Measurements from ENCODE around the gene SLIT1.
"Not testable (repeated sequence)": the region's sequence is repeated elsewhere in the genome, so short reads cannot be mapped to it uniquely, and the experiment has no call there.

The SLIT1 gene

DNA sequence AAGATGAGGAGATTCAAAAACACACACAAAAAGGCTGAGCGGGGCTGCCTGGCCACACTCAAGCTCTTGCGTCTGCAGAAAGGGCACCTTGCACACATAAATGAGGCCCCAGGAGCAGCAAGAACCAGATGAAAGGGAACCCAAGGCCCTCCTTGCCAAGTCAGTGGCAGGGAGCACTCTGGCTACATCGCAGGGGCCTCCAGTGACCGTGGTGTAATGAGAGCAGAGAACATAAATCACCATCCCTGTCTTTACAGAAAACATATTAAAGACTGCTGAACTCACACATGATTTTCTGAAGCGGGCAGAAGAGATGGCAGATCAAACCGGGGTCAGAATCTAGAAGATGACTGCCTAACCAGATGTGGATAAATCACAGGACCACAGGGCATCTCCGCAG is 80.5 kb downstream of the SLIT1 start:
- DNase-seq: no peak

GRCh38 chr10:97103316-97104080 is 82.3 kb downstream of the SLIT1 start:
- DNase-seq: no peak

GRCh38 chr10:97102441-97102840 is 83.3 kb downstream of the SLIT1 start:
- no peak for DNase-seq

- DNase-seq: no peak
These were observed 84.4 kb downstream of the SLIT1 start for GRCh38 chr10:97101166-97101940.

GRCh38 chr10:97100657-97101056 is 85.1 kb downstream of the SLIT1 start:
- DNase-seq: no peak

GRCh38 chr10:97099868-97100267 is 85.9 kb downstream of the SLIT1 start:
- DNase-seq: no peak

DNA sequence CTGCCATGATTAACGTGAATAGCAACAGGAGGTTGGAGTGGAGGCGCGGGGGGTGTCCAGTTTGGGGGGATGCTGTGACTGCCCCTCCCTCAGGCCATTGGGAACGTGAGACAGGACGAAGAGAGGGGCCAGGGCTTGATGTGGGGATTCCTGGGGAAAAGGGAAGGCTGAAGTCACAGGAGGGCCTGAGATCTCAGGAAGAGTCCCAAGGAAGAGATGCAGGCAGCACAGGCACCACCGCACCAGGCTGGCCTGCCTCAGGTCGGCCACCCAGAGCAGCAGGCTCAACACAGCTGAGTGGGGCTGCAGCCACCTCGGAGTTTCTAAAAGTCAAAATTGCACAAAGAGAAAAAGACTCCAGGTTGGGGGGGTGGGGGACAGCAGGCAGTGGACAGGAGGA is 86.7 kb downstream of the SLIT1 start:
- no peak for DNase-seq

DNA sequence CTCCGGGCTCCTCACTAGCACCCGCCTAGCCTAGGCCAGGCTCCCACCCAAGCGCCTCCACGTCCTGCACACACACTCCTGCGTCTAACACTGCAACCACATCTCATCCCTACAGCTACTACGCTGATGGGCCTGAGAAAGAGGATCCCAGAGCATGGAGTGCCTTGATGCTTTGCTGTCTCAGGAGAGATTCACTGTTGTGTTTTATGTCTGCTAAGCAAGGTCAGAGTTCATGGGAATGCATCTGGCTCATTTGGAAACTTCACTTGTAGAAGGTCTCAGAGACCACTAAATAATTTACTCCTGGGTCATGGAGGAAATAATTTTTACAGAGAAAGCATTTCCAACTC is 88.7 kb downstream of the SLIT1 start:
- DNase-seq: no peak

- DNase-seq: no peak
These were observed 89.3 kb downstream of the SLIT1 start for GRCh38 chr10:97096261-97097083.

- peak; percentile 33 for DNase-seq
These were observed 90.0 kb downstream of the SLIT1 start for GRCh38 chr10:97095701-97096260.

DNA sequence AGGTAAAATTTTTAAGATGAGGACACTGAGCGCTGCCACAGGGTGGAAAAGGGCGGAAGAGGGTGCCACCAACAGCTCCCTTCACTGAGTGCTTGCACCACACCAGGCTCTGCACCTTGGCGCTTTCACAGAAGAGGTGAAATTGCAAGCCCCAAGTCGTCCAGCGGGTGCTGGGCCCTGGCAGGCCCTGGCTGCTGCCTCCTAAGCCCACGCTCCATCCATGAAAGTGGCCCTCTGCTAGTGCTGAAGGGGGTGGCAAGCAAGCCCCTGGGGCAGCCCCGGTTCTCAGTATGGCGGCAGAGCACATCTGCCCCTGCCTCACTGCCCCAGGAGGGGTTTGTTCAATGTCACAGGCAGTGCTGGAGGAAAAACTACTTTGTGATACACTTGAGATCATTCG is 95.1 kb downstream of the SLIT1 start:
- DNase-seq: no peak

DNA sequence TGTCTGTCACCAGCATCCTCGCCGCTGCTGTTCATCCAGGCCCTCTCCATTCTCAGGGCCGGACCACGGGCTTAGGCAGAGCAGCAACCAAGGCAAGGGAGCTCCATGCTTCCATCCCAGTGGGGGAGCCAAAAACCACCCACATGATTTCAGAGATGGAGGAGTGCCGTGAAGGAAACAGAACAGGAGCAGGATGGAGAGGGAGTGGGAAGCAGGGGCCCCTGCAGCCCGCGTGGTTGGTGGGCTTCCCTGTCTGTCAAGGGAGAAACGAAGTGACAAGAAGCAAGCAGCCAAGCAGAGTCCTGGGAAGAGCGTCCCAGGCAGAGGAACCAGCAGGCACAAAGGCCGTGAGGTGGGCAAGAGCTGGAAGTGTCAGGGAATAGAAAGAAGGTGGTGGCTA is 95.7 kb downstream of the SLIT1 start:
- no peak for DNase-seq

DNA sequence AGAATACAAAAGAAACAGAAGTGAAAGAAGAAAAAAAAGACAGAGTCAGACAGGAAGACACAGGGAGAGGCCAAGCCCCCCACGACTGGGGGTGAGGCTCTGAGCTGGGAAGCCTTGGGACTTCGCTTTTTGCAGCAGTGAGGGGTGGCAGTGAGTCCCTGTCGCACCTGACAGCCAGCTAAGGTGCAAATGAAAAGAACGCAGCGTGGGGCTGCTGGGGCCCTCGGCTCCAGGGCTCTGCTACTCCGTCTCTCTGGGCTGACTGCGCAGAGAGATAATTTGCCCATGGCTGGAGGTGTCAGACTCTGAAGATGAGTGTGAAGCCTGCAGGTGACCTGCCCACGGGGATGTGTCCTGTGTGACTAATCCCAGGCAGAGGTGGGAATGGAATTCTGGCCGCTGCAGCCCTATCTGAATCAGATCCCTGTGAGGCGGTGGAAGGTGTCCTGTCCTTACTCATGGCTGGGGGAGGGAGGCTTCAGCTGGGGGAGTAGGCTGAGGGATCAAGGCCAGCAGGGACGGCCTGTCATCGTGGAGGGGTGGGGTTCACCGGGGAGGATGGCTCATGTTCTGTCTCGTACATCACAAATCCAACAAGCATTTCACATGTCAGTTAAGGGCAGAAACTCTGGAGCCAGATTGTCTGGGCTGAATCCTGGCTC is 96.4 kb downstream of the SLIT1 start:
- DNase-seq: no peak

GRCh38 chr10:97087296-97087695 is 98.5 kb downstream of the SLIT1 start:
- DNase-seq: no peak

GRCh38 chr10:97086530-97086929 is 99.2 kb downstream of the SLIT1 start:
- DNase-seq: no peak

GRCh38 chr10:97083228-97083829 is 102.4 kb downstream of the SLIT1 start:
- no peak for DNase-seq

DNA sequence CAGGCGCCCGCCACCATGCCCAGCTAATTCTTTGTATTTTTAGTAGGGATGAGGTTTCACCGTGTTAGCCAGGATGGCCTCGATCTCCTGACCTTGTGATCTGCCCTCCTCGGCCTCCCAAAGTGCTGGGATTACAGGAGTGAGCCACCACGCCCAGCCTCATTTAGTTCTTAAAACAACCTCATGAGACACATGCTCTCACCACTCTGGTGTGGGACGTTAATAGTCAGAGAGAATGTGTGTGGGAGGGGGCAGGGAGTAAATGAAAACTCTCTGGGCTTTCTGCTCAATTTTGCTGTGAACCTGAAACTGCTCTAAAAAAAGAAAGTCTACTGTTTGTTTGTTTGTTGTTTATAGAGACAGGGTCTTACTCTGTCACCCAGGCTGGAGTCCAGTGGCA is 103.2 kb downstream of the SLIT1 start:
- not testable (repeated sequence) for DNase-seq

DNA sequence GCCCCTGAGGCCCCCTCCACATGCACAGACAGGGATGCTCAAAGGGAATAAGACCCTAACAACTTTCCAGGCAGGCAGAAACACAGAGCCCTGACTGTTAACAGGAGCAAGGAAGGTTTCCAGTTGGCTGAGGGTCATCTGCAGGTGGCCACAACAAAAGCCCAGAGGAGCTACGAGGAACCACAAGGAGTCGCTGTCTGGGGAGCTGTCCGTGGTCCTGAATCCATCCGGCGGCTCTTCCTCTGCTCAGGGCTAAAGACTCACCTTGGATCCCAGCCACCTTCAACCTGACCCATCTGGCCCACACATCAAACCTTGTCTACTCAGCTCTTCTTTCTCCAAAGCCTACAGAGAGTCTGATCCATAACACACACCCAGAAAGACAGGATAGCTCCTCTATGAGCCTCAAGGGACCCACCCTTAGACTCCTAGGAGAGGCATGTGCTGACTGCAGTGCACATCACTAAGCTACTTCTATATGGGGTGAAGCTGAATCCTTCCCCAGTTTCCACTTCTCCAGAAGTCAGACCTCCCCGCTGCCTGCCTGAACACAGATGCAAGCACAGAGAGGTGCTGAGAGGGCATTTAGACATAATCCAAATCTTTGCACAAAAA is 104.0 kb downstream of the SLIT1 start:
- DNase-seq: no peak

DNA sequence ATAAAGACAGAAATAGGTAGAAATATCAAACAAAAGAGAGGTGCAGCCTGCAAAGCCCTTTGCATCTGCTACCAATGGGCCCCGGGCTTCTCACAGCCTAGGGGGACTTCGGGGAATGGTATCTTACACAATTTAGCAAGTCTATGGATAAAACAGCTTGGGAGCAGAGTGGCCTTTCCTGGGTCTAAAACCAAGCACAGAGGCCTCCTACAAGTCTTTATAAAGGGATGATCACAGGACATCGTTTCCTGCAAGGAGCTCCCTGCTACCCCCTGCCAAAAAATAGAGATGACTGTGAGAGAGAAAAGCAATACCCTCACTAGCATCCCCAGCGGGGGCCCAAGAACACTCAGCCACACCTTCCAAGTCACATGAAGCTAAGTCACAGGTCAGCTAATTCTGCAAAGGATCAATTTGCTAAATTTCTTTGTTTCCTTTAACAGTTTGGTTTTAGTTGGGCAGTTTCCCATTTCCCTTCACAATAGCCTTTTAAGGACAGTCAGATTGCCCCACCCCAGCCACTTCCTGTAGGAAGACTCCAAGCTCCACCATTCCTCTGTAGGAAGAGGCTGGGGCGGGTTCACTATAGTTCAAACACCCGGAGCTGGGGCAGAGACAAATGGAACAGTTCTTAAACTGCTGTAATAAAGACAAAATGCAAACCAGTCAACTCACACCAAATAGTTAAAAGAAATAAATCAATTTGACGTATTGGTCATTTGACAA is 105.5 kb downstream of the SLIT1 start:
- DNase-seq: no peak

- no peak for DNase-seq
These were observed 106.3 kb downstream of the SLIT1 start for GRCh38 chr10:97079448-97079847.

DNA sequence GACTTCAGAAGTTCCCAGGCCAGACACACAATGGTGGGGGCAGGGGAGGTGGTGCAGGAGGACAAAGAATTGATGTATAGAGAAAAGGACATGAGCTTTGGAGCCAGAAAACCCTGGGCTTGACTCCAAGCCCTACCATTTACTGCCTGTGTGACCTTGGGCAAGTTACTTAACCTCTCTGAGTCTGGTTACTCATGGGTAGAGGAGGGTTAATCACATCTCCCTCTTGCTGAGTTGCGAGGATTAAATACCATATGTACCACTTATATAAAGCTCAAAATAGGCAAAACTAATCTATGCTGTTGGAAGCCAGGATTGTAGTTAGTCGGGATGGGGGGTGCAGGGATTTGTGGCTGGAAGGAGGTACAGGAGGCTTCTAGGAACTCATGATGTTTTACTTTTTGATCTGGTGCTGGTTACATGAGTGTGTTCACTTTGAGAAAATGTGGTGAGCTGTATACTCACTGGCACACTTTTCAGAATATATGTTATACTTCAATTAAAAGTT is 106.8 kb downstream of the SLIT1 start:
- DNase-seq: no peak
